H9 (cell line): Measurements from ENCODE around the gene OBP2B. TPM values are rescaled to one million over a fixed set of nuclear protein-coding genes. Genes with fewer than 3 reads are reported as not detected.

Experiments used
- DNase-seq: peaks from one replicate; pipeline ENCODE4 v3.0.0-alpha.2; 2017
- H2AFZ ChIP-seq: one replicate; pipeline ENCODE4 v1.6.1; 2013; ENCODE audit warnings: mild to moderate bottlenecking, low read length, control low read depth, moderate library complexity
- H2AK5ac ChIP-seq: 2 replicates; pipeline ENCODE4 v1.6.1; 2013; ENCODE audit warnings: low read length, control low read depth, mixed read lengths; ENCODE audit not compliant: insufficient read length
- H2BK120ac ChIP-seq: one replicate; pipeline ENCODE4 v1.6.1; 2013; ENCODE audit warnings: low read depth, mild to moderate bottlenecking, low read length, control low read depth, inconsistent platforms; ENCODE audit not compliant: poor library complexity, severe bottlenecking
- H2BK12ac ChIP-seq: 2 replicates; pipeline ENCODE4 v1.6.1; 2013; ENCODE audit warnings: low read length, control low read depth, mixed read lengths, low read depth; ENCODE audit not compliant: insufficient read length
- H2BK15ac ChIP-seq: 2 replicates; pipeline ENCODE4 v1.6.1; 2013; ENCODE audit warnings: low read depth, low read length, control low read depth
- H2BK20ac ChIP-seq: one replicate; pipeline ENCODE4 v1.6.1; 2013; ENCODE audit warnings: low read depth, mild to moderate bottlenecking, low read length, control low read depth, inconsistent platforms; ENCODE audit not compliant: poor library complexity, severe bottlenecking
- H2BK5ac ChIP-seq: 2 replicates; pipeline ENCODE4 v1.6.1; 2013; ENCODE audit warnings: low read length, control low read depth, mixed read lengths; ENCODE audit not compliant: insufficient read length
- H3K14ac ChIP-seq: 2 replicates; pipeline ENCODE4 v1.6.1; 2013; ENCODE audit warnings: low read length, control low read depth; ENCODE audit not compliant: insufficient read depth
- H3K18ac ChIP-seq: 2 replicates; pipeline ENCODE4 v1.6.1; 2013; ENCODE audit warnings: low read depth, mild to moderate bottlenecking, mixed read lengths, low read length, control low read depth; ENCODE audit not compliant: insufficient read length
- H3K23ac ChIP-seq: 2 replicates; pipeline ENCODE4 v1.6.1; 2013; ENCODE audit warnings: low read length, control low read depth, mixed read lengths, low read depth; ENCODE audit not compliant: insufficient read length
- H3K23me2 ChIP-seq: 2 replicates; pipeline ENCODE4 v1.6.1; 2013; ENCODE audit warnings: low read depth, mild to moderate bottlenecking, mixed read lengths, low read length, control low read depth; ENCODE audit not compliant: insufficient read length, poor library complexity, severe bottlenecking
- H3K27ac ChIP-seq: 2 replicates; pipeline ENCODE4 v1.5.1; 2013; ENCODE audit warnings: low read length, control low read depth, mixed read lengths, low read depth; ENCODE audit not compliant: insufficient read length
- H3K27me3 ChIP-seq: 2 replicates; pipeline ENCODE4 v1.6.1; 2013; ENCODE audit warnings: low read length, control low read depth, inconsistent platforms; ENCODE audit not compliant: insufficient read depth
- H3K4ac ChIP-seq: 2 replicates; pipeline ENCODE4 v1.6.1; 2013; ENCODE audit warnings: low read depth, mild to moderate bottlenecking, control low read depth, inconsistent platforms, low read length, moderate library complexity
- H3K4me1 ChIP-seq: 2 replicates; pipeline ENCODE4 v1.6.1; 2013; ENCODE audit warnings: low read length, control low read depth, inconsistent platforms; ENCODE audit not compliant: insufficient read depth
- H3K4me2 ChIP-seq: 2 replicates; pipeline ENCODE4 v1.6.1; 2013; ENCODE audit warnings: low read length, control low read depth, mixed read lengths; ENCODE audit not compliant: insufficient read length, insufficient read depth
- H3K56ac ChIP-seq: 2 replicates; pipeline ENCODE4 v1.6.1; 2013; ENCODE audit warnings: low read depth, mild to moderate bottlenecking, mixed read lengths, low read length, control low read depth; ENCODE audit not compliant: insufficient read length
- H3K79me1 ChIP-seq: 2 replicates; pipeline ENCODE4 v1.6.1; 2013; ENCODE audit warnings: low read depth, mild to moderate bottlenecking, moderate library complexity, low read length, control low read depth, inconsistent platforms; ENCODE audit not compliant: insufficient read depth, poor library complexity, severe bottlenecking
- H3K79me2 ChIP-seq: 2 replicates; pipeline ENCODE4 v1.6.1; 2013; ENCODE audit warnings: low read length, control low read depth, inconsistent platforms; ENCODE audit not compliant: insufficient read depth
- H3K9ac ChIP-seq: 2 replicates; pipeline ENCODE4 v1.6.1; 2013; ENCODE audit warnings: low read length, control low read depth, mixed read lengths; ENCODE audit not compliant: insufficient read length; ENCODE audit errors: extremely low read depth
- H3K9me3 ChIP-seq: one replicate; pipeline ENCODE4 v1.6.1; 2013; ENCODE audit warnings: low read depth, low read length, inconsistent platforms; ENCODE audit not compliant: control insufficient read depth
- H3T11ph ChIP-seq: one replicate; pipeline ENCODE4 v1.6.1; 2013; ENCODE audit warnings: mild to moderate bottlenecking, low read length, control low read depth, inconsistent platforms
- H4K20me1 ChIP-seq: one replicate; pipeline ENCODE4 v1.6.1; 2013; ENCODE audit not compliant: control insufficient read depth, insufficient read length, insufficient read depth
- H4K5ac ChIP-seq: 2 replicates; pipeline ENCODE4 v1.6.1; 2013; ENCODE audit warnings: low read depth, mild to moderate bottlenecking, mixed read lengths, low read length, control low read depth; ENCODE audit not compliant: insufficient read length
- H4K8ac ChIP-seq: replicated peaks from 2 replicates; pipeline ENCODE4 v1.6.1; 2013; ENCODE audit warnings: low read length, control low read depth, mixed read lengths, low read depth; ENCODE audit not compliant: insufficient read length
- H4K91ac ChIP-seq: 2 replicates; pipeline ENCODE4 v1.6.1; 2013; ENCODE audit warnings: low read depth, mild to moderate bottlenecking, moderate library complexity, mixed read lengths, low read length, control low read depth; ENCODE audit not compliant: insufficient read length
- H3K27ac Mint-ChIP-seq, 3 experiments: 2 replicates in 2 of 3; 3 replicates in 1 of 3; pipeline ENCODE4 v1.8.0; 2020 to 2021; ENCODE audit warnings: mixed read lengths in 3 of 3, mild to moderate bottlenecking in 1 of 3, moderate library complexity in 1 of 3
- H3K27me3 Mint-ChIP-seq: 2 replicates; pipeline ENCODE4 v1.8.0; 2021; ENCODE audit warnings: low read depth, mild to moderate bottlenecking, moderate library complexity, mixed read lengths
- H3K36me3 Mint-ChIP-seq, 3 experiments: 2 replicates in 2 of 3; 3 replicates in 1 of 3; pipeline ENCODE4 v1.8.0; 2020 to 2021; ENCODE audit warnings: low read depth in 3 of 3, mixed read lengths in 3 of 3; ENCODE audit not compliant: insufficient read depth in 1 of 3
- H3K4me1 Mint-ChIP-seq, 2 experiments: 2 replicates each; pipeline ENCODE4 v1.8.0; 2020; ENCODE audit warnings: mixed read lengths in 2 of 2
- H3K4me3 Mint-ChIP-seq, 2 experiments: 2 replicates in 1 of 2; 3 replicates in 1 of 2; pipeline ENCODE4 v1.8.0; 2020 to 2021; ENCODE audit warnings: mild to moderate bottlenecking in 2 of 2, mixed read lengths in 2 of 2, moderate library complexity in 1 of 2
- H3K9me3 Mint-ChIP-seq, 2 experiments: 2 replicates in 1 of 2; 3 replicates in 1 of 2; pipeline ENCODE4 v1.8.0; 2020; ENCODE audit warnings: mild to moderate bottlenecking in 2 of 2, mixed read lengths in 2 of 2, moderate library complexity in 1 of 2
- CTCF ChIP-seq: fragments of 200-600 bp; sonication (generic); conservative IDR thresholded peaks from 3 replicates; pipeline ENCODE4 v1.8.0; 2021; ENCODE audit warnings: antibody characterized with exemption, mild to moderate bottlenecking
- WGBS: extraction: QIAGEN DNeasy Blood & Tissue Kit; methylation state at CpG from one replicate; pipeline ENCODE4 v1.1.7; 2013; ENCODE audit warnings: missing lambda C conversion rate, low lambda C conversion rate, mixed read lengths; ENCODE audit not compliant: insufficient read length; ENCODE audit errors: extremely low coverage; 5-methylcytosine and 5-hydroxymethylcytosine counted together
- total RNA-seq: library from RNA; stranded (reverse); gene quantifications from 2 replicates; pipeline ENCODE4 v1.2.1, GENCODE V29; 2021

OBP2B gene
- total RNA-seq, 1 experiment from 2014 or later = not detected

GRCh38 chr9:133202145-133202513, 6.9 kb downstream of the OBP2B start:
- Mint-ChIP-seq H3K4me3 (no peak overlapping the region), H3K36me3 (no peaks in the 10 kb centered on the region), H3K4me1 (0 out of 4 replicates have a peak, but pooled peaks cover 0 to 2% of the 10 kb centered on the region in 2 experiments), H3K27me3 (peaks cover 88% of the 10 kb centered on the region), H3K27ac (no peak overlapping the region), H3K9me3 (no peaks in the 10 kb centered on the region)
- H2BK12ac ChIP-seq = no peak overlapping the region
- no peak overlapping the region for H4K8ac ChIP-seq
- no peaks in the 10 kb centered on the region for H3K9me3 ChIP-seq
- no peak overlapping the region for H3K4ac ChIP-seq
- no peak overlapping the region for H3K4me2 ChIP-seq
- H4K5ac ChIP-seq = no peak overlapping the region
- no peak overlapping the region for H3K27ac ChIP-seq
- TF ChIP-seq CTCF = no peak
- H3T11ph ChIP-seq = no peak overlapping the region
- H2AK5ac ChIP-seq = no peak overlapping the region
- no peak overlapping the region for H3K56ac ChIP-seq
- H2BK5ac ChIP-seq = no peak overlapping the region
- H3K23ac ChIP-seq = no peak overlapping the region
- no peak overlapping the region for H2BK15ac ChIP-seq
- H3K14ac ChIP-seq = no peak overlapping the region
- H3K9ac ChIP-seq = no peak overlapping the region
- no peaks in the 10 kb centered on the region for H3K4me1 ChIP-seq
- H3K23me2 ChIP-seq = no peaks in the 10 kb centered on the region
- H2BK120ac ChIP-seq = no peak overlapping the region
- H2AFZ ChIP-seq = no peak overlapping the region
- H3K18ac ChIP-seq = no peak overlapping the region
- H3K79me1 ChIP-seq = no peaks in the 10 kb centered on the region
- no peak overlapping the region for H4K91ac ChIP-seq
- no peaks in the 10 kb centered on the region for H4K20me1 ChIP-seq
- DNase-seq = no peak
- peaks cover 6% of the 10 kb centered on the region; the same call in 1 of the 2 replicates for H3K27me3 ChIP-seq
- no peaks in the 10 kb centered on the region for H3K79me2 ChIP-seq
- WGBS = no CpG with 5 or more reads among the region's 11 CpGs
- H2BK20ac ChIP-seq = no peak overlapping the region
